Measurements from ENCODE around the gene EPS15.

DNA sequence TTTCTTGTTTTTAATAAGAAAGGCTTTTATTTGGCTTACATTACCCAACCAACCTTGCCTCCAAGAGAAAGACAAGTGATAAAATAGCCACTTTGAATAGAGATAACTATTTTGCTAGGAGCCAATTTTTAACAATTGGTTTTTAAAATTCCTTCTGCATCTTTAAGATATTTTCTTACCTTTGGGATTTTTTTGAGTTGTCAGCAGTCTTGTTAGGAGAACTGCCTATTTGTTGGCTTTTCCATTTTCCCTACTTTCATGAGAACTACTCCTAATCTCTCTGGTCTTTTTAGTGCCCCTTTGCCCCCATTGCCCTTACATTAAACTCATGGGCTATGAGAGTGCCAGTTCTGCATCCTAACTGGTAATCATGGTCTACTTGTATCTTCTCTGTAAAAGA lies 38.1 kb upstream of the EPS15 start:
- TF ChIP-seq, protein P1, sequence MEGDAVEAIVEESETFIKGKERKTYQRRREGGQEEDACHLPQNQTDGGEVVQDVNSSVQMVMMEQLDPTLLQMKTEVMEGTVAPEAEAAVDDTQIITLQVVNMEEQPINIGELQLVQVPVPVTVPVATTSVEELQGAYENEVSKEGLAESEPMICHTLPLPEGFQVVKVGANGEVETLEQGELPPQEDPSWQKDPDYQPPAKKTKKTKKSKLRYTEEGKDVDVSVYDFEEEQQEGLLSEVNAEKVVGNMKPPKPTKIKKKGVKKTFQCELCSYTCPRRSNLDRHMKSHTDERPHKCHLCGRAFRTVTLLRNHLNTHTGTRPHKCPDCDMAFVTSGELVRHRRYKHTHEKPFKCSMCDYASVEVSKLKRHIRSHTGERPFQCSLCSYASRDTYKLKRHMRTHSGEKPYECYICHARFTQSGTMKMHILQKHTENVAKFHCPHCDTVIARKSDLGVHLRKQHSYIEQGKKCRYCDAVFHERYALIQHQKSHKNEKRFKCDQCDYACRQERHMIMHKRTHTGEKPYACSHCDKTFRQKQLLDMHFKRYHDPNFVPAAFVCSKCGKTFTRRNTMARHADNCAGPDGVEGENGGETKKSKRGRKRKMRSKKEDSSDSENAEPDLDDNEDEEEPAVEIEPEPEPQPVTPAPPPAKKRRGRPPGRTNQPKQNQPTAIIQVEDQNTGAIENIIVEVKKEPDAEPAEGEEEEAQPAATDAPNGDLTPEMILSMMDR (IDR thresholded peaks at IDR 0.05), result no peak
- TF ChIP-seq EZH2phosphoT487 (IDR thresholded peaks at IDR 0.05) (no peak), EZH2 (IDR thresholded peaks at IDR 0.05) (no peak)

Data from neural progenitor cell (in vitro differentiated cells).